HepG2 (cell line): ENCODE data around the gene SPRYD3. TPM values are rescaled to one million over a fixed set of nuclear protein-coding genes. Genes with fewer than 3 reads are reported as not detected.

Experiments
- DR1 ChIP-seq: sonication (generic); formaldehyde crosslinking; IDR thresholded peaks from 2 replicates; pipeline ENCODE4 v1.8.0; 2021; ENCODE audit warnings: mild to moderate bottlenecking, missing genetic modification reagents, inconsistent platforms
- FOXA3 ChIP-seq: IDR thresholded peaks from 2 replicates; pipeline ENCODE4 v1.6.1; 2016; ENCODE audit warnings: missing genetic modification reagents, missing compliant biosample characterization
- GABPA ChIP-seq, 2 experiments: IDR thresholded peaks; 2 replicates each; pipeline ENCODE4 v1.6.1; 2011 to 2016; ENCODE audit warnings: low read depth in 2 of 2, low read length in 1 of 2, missing biosample characterization in 1 of 2, missing genetic modification characterization in 1 of 2
- GTF2F1 ChIP-seq: fragments of 150-350 bp; IDR thresholded peaks from 2 replicates; pipeline ENCODE4 v1.6.1; 2014; ENCODE audit warnings: low read length
- HDAC2 ChIP-seq: sonication (generic); formaldehyde crosslinking; IDR thresholded peaks from 2 replicates; pipeline ENCODE4 v1.4.0; 2020; ENCODE audit warnings: missing genetic modification reagents
- HNRNPLL ChIP-seq: fragments of 200-400 bp; formaldehyde crosslinking; IDR thresholded peaks from 2 replicates; pipeline ENCODE4 v1.6.1; 2017; ENCODE audit warnings: mild to moderate bottlenecking, low read depth, low read length; ENCODE audit not compliant: poor library complexity, severe bottlenecking
- ISL2 ChIP-seq: sonication (generic); formaldehyde crosslinking; IDR thresholded peaks from 2 replicates; pipeline ENCODE4 v1.5.0; 2020; ENCODE audit warnings: missing genetic modification reagents
- KAT8 ChIP-seq: IDR thresholded peaks from 2 replicates; pipeline ENCODE4 v1.6.1; 2016; ENCODE audit warnings: missing genetic modification reagents, missing compliant biosample characterization
- MED13 ChIP-seq: sonication (generic); formaldehyde crosslinking; IDR thresholded peaks from 2 replicates; pipeline ENCODE4 v1.5.0; 2020; ENCODE audit warnings: missing genetic modification reagents
- MYC ChIP-seq: sonication (generic); formaldehyde crosslinking; IDR thresholded peaks from 2 replicates; pipeline ENCODE4 v1.9.0; 2021; ENCODE audit warnings: missing genetic modification reagents, borderline replicate concordance
- NFYC ChIP-seq: IDR thresholded peaks from 2 replicates; pipeline ENCODE4 v1.6.1; 2016; ENCODE audit warnings: missing genetic modification reagents, missing compliant biosample characterization
- NR1H2 ChIP-seq: sonication (generic); formaldehyde crosslinking; IDR thresholded peaks from 2 replicates; pipeline ENCODE4 v1.8.1; 2022; ENCODE audit warnings: low read depth, missing genetic modification reagents, borderline replicate concordance
- RXRA ChIP-seq: sonication (generic); formaldehyde crosslinking; IDR thresholded peaks from 2 replicates; pipeline ENCODE4 v1.5.1; 2020; ENCODE audit warnings: missing genetic modification reagents
- SIN3A ChIP-seq: IDR thresholded peaks from 2 replicates; pipeline ENCODE4 v1.6.1; 2011; ENCODE audit warnings: low read depth, mild to moderate bottlenecking, control low read depth, low read length, borderline replicate concordance
- SKI ChIP-seq: fragments of 450-650 bp; IDR thresholded peaks from one replicate; pipeline ENCODE4 v1.6.1; 2018; ENCODE audit warnings: mild to moderate bottlenecking; ENCODE audit not compliant: partially characterized antibody
- TEAD2 ChIP-seq: sonication (generic); formaldehyde crosslinking; IDR thresholded peaks from 2 replicates; pipeline ENCODE4 v1.9.0; 2021; ENCODE audit warnings: missing genetic modification reagents
- TEAD3 ChIP-seq: optimal IDR thresholded peaks from 2 replicates; pipeline ENCODE3; 2016; ENCODE audit warnings: borderline replicate concordance
- ZNF335 ChIP-seq: sonication (generic); formaldehyde crosslinking; IDR thresholded peaks from 2 replicates; pipeline ENCODE4 v1.4.0; 2020; ENCODE audit warnings: missing genetic modification reagents
- ZNF530 ChIP-seq: sonication (generic); formaldehyde crosslinking; IDR thresholded peaks from 2 replicates; pipeline ENCODE4 v1.5.0; 2020; ENCODE audit warnings: low read depth, mild to moderate bottlenecking, missing genetic modification reagents
- ZNF556 ChIP-seq: sonication (generic); formaldehyde crosslinking; IDR thresholded peaks from 2 replicates; pipeline ENCODE4 v1.4.0; 2020; ENCODE audit warnings: mild to moderate bottlenecking, missing genetic modification reagents, borderline replicate concordance
- ZNF564 ChIP-seq: sonication (generic); formaldehyde crosslinking; IDR thresholded peaks from 2 replicates; pipeline ENCODE4 v1.8.1; 2023; ENCODE audit warnings: mild to moderate bottlenecking, missing genetic modification reagents
- ZNF788 ChIP-seq: sonication (generic); formaldehyde crosslinking; IDR thresholded peaks from 2 replicates; pipeline ENCODE4 v1.5.0; 2020; ENCODE audit warnings: mild to moderate bottlenecking, missing genetic modification reagents, borderline replicate concordance
- ZNF816 ChIP-seq: sonication (generic); formaldehyde crosslinking; IDR thresholded peaks from 2 replicates; pipeline ENCODE4 v1.8.0; 2022; ENCODE audit warnings: missing genetic modification reagents, mild to moderate bottlenecking, borderline replicate concordance
- ZZZ3 ChIP-seq: sonication (generic); formaldehyde crosslinking; IDR thresholded peaks from 2 replicates; pipeline ENCODE4 v1.4.0; 2020; ENCODE audit warnings: missing genetic modification reagents, mild to moderate bottlenecking, borderline replicate concordance
- polyA plus RNA-seq, 8 experiments: library from polyadenylated mRNA; depleted of rRNA in 3 of 8; stranded (reverse) in 7 of 8; unstranded in 1 of 8; fragments of >200 nt; fragmentation: Illumina TruSeq in 4 of 8; extraction: Trizol in 4 of 8; gene quantifications; 2 replicates each; pipeline versions ENCODE4 v1.2.1 to v1.2.3, GENCODE V29; 2011 to 2016; ENCODE audit warnings: low read depth in 4 of 8, missing spikeins in 1 of 8, mixed read lengths in 1 of 8; ENCODE audit not compliant: insufficient read depth in 1 of 8
- total RNA-seq, 5 experiments: library from RNA; depleted of rRNA; stranded (reverse); fragments of >200 nt; fragmentation: Illumina TruSeq; extraction: Trizol; gene quantifications; 2 replicates each; pipeline ENCODE4 v1.2.3, GENCODE V29; 2016; ENCODE audit warnings: low read depth in 1 of 5
- TF ChIP-seq, protein P1 (sequence below): IDR thresholded peaks from 2 replicates; pipeline ENCODE4 v1.6.1; 2016; ENCODE audit warnings: missing genetic modification reagents, missing compliant biosample characterization
- TF ChIP-seq, protein P2 (sequence below): sonication (generic); formaldehyde crosslinking; IDR thresholded peaks from 2 replicates; pipeline ENCODE4 v1.5.1; 2020; ENCODE audit warnings: mild to moderate bottlenecking, missing genetic modification reagents, moderate library complexity
- TF ChIP-seq, protein P3 (sequence below): sonication (generic); formaldehyde crosslinking; IDR thresholded peaks from 2 replicates; pipeline ENCODE4 v1.4.0; 2020; ENCODE audit warnings: missing genetic modification reagents
- TF ChIP-seq, protein P4 (sequence below): sonication (generic); formaldehyde crosslinking; IDR thresholded peaks from 2 replicates; pipeline ENCODE4 v1.4.0; 2020; ENCODE audit warnings: missing genetic modification reagents, borderline replicate concordance

SPRYD3 gene
- total and polyA plus RNA-seq, 2 of the 13 experiments (the other 11 are each of a cell fraction or from before 2014, with no cell fraction given) = 9.0 to 9.2 TPM

DNA sequence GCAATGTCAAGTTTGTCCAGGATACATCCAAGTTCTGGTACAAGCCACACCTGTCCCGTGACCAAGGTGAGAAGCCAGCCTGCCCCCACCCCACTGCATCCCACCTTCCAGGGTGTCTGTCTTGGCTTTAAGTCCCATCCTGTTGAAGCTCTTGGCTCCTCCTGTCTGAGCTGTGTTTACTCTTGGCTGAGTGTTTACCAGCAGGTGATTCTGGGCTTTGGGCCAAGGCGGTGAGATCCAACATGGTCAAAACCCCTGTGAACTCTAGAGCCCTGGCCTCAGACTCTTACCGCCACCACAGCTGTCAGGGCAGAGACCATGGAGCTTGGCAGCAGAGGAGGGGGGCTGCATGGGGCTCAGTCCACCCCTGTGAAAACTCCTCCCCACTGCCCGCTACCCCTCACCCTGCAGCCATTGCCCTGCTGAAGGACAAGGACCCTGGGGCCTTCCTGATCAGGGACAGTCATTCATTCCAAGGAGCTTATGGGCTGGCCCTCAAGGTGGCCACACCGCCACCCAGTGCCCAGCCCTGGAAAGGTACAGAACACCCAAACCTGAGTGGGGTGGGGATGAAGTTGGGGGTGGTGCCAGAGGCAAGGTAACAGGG is 17.7 kb downstream of the SPRYD3 start (continued):
- TF ChIP-seq GABPA (IDR thresholded peaks at IDR 0.05; ENCODE audit: low read depth, low read length) (no peak), GABPA (CRISPR knock-in tag; IDR thresholded peaks at IDR 0.05; ENCODE audit: low read depth) (no peak), MYC (CRISPR knock-in tag) (peak; percentile 33; the same call in 1 of the 2 replicates), TEAD2 (no peak), ZNF564 (no peak), NFYC (CRISPR knock-in tag) (no peak), SIN3A (peak; percentile 49; the same call in 1 of the 2 replicates), TEAD3 (CRISPR knock-in tag) (peak; percentile 76), ISL2 (CRISPR knock-in tag) (peak; percentile 51; the same call in 1 of the 2 replicates), HDAC2 (CRISPR knock-in tag) (peak; percentile 76), NR1H2 (no peak), ZNF530 (CRISPR knock-in tag) (no peak), ZZZ3 (CRISPR knock-in tag) (no peak), MED13 (CRISPR knock-in tag) (no peak), HNRNPLL (no peak), RXRA (CRISPR knock-in tag) (peak; percentile 92), FOXA3 (CRISPR knock-in tag) (peak; percentile 93), ZNF788 (CRISPR knock-in tag) (peak; percentile 24; the same call in 1 of the 2 replicates), ZNF556 (no peak), DR1 (no peak), ZNF335 (CRISPR knock-in tag) (peak; percentile 71; the same call in 1 of the 2 replicates), GTF2F1 (no peak), ZNF816 (CRISPR knock-in tag) (0 out of 2 replicates have a peak, but pooled peaks have one; percentile 51), SKI (peak; percentile 78), KAT8 (peak; percentile 47; the same call in 1 of the 2 replicates)
- TF ChIP-seq, protein P1, sequence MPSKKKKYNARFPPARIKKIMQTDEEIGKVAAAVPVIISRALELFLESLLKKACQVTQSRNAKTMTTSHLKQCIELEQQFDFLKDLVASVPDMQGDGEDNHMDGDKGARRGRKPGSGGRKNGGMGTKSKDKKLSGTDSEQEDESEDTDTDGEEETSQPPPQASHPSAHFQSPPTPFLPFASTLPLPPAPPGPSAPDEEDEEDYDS (CRISPR knock-in tag) = 0 out of 2 replicates have a peak, but pooled peaks have one; percentile 25
- TF ChIP-seq, protein P2, sequence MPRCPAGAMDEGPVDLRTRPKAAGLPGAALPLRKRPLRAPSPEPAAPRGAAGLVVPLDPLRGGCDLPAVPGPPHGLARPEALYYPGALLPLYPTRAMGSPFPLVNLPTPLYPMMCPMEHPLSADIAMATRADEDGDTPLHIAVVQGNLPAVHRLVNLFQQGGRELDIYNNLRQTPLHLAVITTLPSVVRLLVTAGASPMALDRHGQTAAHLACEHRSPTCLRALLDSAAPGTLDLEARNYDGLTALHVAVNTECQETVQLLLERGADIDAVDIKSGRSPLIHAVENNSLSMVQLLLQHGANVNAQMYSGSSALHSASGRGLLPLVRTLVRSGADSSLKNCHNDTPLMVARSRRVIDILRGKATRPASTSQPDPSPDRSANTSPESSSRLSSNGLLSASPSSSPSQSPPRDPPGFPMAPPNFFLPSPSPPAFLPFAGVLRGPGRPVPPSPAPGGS (CRISPR knock-in tag) = no peak
- TF ChIP-seq, protein P3, sequence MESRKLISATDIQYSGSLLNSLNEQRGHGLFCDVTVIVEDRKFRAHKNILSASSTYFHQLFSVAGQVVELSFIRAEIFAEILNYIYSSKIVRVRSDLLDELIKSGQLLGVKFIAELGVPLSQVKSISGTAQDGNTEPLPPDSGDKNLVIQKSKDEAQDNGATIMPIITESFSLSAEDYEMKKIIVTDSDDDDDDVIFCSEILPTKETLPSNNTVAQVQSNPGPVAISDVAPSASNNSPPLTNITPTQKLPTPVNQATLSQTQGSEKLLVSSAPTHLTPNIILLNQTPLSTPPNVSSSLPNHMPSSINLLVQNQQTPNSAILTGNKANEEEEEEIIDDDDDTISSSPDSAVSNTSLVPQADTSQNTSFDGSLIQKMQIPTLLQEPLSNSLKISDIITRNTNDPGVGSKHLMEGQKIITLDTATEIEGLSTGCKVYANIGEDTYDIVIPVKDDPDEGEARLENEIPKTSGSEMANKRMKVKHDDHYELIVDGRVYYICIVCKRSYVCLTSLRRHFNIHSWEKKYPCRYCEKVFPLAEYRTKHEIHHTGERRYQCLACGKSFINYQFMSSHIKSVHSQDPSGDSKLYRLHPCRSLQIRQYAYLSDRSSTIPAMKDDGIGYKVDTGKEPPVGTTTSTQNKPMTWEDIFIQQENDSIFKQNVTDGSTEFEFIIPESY (CRISPR knock-in tag) = peak; percentile 96
- TF ChIP-seq, protein P4, sequence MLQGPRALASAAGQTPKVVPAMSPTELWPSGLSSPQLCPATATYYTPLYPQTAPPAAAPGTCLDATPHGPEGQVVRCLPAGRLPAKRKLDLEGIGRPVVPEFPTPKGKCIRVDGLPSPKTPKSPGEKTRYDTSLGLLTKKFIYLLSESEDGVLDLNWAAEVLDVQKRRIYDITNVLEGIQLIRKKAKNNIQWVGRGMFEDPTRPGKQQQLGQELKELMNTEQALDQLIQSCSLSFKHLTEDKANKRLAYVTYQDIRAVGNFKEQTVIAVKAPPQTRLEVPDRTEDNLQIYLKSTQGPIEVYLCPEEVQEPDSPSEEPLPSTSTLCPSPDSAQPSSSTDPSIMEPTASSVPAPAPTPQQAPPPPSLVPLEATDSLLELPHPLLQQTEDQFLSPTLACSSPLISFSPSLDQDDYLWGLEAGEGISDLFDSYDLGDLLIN (CRISPR knock-in tag) = no peak
